Measurements from ENCODE around the gene PCID2. TPM values are rescaled to one million over a fixed set of nuclear protein-coding genes. Genes with fewer than 3 reads are reported as not detected.

The PCID2 gene
- total and polyA plus RNA-seq, 12 donors, result 38.9 to 74.0 (median 47.3) TPM

DNA sequence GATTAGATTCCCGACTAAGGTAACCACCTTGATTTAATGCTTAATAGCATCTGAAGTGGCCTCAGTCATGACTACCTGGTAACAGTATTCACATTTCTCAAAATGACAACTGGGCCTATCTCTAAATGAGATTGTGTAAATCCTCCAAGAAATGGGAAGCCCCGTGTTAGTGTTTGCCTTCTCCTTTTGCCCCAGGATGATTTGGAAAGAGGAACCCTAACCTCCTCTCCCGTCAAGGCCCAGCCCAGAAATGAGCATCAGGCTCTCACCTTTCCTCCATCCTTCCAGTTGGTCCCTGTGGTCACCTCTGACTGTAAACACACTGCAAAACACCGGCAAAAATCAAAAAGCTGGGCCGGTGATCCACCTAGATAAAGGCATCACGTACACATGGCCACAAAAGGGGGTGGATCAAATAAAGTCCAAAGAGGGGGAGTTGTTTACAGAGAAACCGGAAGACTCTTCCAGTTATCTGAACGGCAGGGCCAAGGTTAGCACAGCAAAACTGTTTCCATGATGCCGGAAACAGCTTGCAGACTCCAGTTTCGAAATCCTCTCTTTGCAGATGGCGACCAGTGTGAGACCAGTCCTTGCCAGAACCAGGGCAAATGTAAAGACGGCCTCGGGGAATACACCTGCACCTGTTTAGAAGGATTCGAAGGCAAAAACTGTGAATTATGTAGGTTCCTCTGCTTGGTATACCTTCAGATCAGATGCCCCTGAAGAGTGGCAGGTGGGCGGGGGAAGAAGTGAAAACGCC, 69.5 kb downstream of the PCID2 start:
- no peaks in the 10 kb centered on the region for H3K9me3 ChIP-seq
- no peaks in the 10 kb centered on the region for H3K27me3 ChIP-seq
- H3K4me3 ChIP-seq, result no peak overlapping the region
- intact Hi-C loops (cut with DNase I), result no loop called here
- no peaks in the 10 kb centered on the region for H3K4me1 ChIP-seq
- WGBS, 2 donors, result 75 to 85% methylated on average over 16 of the region's 16 CpGs
- DNase-seq (no peak), ATAC-seq (no peak)
- H3K27ac ChIP-seq, result no peak overlapping the region
- TF ChIP-seq, protein P1, sequence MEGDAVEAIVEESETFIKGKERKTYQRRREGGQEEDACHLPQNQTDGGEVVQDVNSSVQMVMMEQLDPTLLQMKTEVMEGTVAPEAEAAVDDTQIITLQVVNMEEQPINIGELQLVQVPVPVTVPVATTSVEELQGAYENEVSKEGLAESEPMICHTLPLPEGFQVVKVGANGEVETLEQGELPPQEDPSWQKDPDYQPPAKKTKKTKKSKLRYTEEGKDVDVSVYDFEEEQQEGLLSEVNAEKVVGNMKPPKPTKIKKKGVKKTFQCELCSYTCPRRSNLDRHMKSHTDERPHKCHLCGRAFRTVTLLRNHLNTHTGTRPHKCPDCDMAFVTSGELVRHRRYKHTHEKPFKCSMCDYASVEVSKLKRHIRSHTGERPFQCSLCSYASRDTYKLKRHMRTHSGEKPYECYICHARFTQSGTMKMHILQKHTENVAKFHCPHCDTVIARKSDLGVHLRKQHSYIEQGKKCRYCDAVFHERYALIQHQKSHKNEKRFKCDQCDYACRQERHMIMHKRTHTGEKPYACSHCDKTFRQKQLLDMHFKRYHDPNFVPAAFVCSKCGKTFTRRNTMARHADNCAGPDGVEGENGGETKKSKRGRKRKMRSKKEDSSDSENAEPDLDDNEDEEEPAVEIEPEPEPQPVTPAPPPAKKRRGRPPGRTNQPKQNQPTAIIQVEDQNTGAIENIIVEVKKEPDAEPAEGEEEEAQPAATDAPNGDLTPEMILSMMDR (IDR thresholded peaks at IDR 0.05), result no peak
- H3K36me3 ChIP-seq, result no peaks in the 10 kb centered on the region

DNA sequence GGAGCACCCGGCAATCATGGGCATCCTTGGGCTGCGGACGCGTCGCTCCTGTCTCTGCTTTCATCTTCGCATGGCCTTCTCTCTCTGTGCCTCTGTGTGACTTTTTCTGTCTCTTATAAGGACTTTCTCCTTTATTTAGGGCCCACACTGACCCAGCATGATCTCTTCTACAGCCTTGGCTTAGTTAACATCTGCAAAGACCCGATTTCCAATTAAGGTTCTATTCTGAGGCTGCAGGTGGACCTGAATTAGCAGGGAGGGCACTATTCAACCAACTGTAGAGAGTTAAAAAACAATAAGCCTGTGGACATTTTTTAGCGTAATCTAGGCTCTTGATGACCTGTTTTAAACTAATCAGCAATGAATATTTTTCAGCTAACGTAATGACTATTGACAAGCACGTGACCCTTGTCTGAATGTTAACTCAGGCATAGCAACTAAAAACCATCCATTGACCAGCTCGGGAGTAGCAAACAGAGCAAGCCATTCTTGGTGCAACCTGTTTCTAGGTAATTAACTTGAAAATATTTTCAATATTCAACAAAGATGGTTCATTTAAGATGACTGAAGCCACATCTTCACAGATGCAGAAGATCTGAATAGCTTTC, 70.7 kb downstream of the PCID2 start:
- H3K27ac ChIP-seq, result no peak overlapping the region
- H3K4me1 ChIP-seq, result no peaks in the 10 kb centered on the region
- TF ChIP-seq, protein P1 (IDR thresholded peaks at IDR 0.05), result no peak
- H3K36me3 ChIP-seq, result no peaks in the 10 kb centered on the region
- no peak for ATAC-seq
- intact Hi-C loops (cut with DNase I), result no loop called here
- DNase-seq, result no peak
- WGBS, 2 donors, result 87 to 90% methylated on average over 11 of the region's 11 CpGs
- H3K27me3 ChIP-seq, result peaks cover 0 to 6% (median 0%) of the 10 kb centered on the region in 7 donors
- H3K9me3 ChIP-seq, result no peaks in the 10 kb centered on the region
- no peak overlapping the region for H3K4me3 ChIP-seq

DNA sequence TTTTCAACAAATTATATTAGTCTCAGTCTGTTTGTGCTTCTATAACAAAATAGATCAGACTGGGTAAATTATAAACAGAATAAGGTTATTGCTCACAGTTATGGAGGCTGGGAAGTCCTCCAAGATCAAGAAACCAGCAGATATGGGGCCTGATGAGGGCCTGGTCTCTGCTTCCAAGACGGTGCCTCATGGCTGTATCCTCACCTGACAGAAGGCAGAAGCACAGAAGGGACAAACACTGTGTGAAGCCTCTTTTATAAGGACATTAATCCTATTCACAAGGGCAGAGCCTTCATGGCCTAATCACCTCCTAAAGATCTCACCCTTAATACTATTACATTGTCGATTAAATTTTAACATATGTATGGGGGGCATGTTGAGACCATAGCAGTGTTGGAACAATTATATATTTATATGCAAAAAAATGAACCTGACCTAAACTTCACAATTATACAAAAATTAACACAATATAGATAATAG, 73.1 kb downstream of the PCID2 start:
- no peaks in the 10 kb centered on the region for H3K9me3 ChIP-seq
- peaks cover 0 to 13% (median 0%) of the 10 kb centered on the region in 7 donors for H3K27me3 ChIP-seq
- no peaks in the 10 kb centered on the region for H3K36me3 ChIP-seq
- H3K4me3 ChIP-seq, result no peak overlapping the region
- DNase-seq, result no peak
- WGBS, 2 donors, result 82 to 91% methylated on average over 2 of the region's 2 CpGs
- intact Hi-C loops (cut with DNase I), result no loop called here
- peaks cover 0 to 2% (median 0%) of the 10 kb centered on the region in 9 donors for H3K4me1 ChIP-seq
- ATAC-seq, result no peak
- TF ChIP-seq, protein P1 (IDR thresholded peaks at IDR 0.05), result no peak
- H3K27ac ChIP-seq, result no peak overlapping the region

DNA sequence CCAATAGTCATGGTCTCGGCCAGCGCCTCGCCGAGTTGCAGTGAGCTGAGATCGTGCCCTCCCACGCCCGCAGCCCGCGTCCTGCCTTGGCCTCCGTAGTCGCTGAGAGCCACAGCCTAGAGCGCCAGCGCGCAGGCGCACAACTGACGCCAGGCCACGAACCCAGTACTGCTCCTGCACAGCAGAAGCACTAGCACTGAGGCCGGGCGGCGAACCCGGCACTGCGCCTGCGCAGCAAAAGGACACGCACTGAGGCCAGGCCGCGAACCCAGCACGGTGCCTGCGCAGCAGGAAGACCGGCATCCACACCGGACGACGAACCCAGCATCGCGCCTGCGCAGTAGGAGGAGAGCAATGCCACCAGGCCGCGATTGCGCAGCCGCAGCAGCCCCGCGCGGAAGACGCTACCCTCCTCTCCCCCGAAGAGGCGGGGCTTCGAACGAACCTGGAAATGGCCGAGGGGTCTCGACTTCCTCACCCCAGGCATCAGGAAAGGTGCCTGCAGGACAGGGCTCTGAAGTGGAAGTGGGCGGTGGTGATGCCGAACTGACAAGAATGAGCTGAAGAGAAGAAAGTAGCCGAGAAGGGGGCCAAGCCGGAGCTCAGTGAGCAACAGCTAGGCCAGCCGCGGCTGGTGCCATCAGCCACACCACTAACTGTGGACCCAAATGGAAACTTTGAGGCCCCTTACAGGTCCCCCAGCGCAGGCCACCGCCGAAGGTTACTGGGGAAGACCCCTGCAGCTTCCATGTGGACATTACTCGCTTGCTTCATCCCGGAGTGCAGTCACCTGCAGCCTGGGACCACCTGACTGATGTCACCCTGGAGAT, 78.3 kb downstream of the PCID2 start:
- TF ChIP-seq, protein P1 (IDR thresholded peaks at IDR 0.05), result no peak
- DNase-seq (peak in 1 of 2 donors; percentile 73), ATAC-seq (peak; percentile 42 to 90 (median 68))
- Histone ChIP-seq H3K4me3 (peak overlapping the region in 9 of 10 donors; percentile 18 to 52 (median 42)), H3K36me3 (no peaks in the 10 kb centered on the region), H3K9me3 (no peaks in the 10 kb centered on the region), H3K27me3 (peaks cover 0 to 22% (median 4%) of the 10 kb centered on the region in 7 donors), H3K4me1 (peaks cover 0 to 10% (median 5%) of the 10 kb centered on the region in 9 donors), H3K27ac (no peak overlapping the region)
- WGBS, 2 donors, result 38 to 40% methylated on average over 60 of the region's 60 CpGs
- intact Hi-C loops (cut with DNase I), result no loop called here

All from heart right ventricle (tissue), 16 donors.